ENCODE measurements around the gene PPP1R1C. TPM values are rescaled to one million over a fixed set of nuclear protein-coding genes. Genes with fewer than 3 reads are reported as not detected.
"Not testable (repeated sequence)": the region's sequence is repeated elsewhere in the genome, so short reads cannot be mapped to it uniquely, and the experiment has no call there.

Gene PPP1R1C
- total RNA-seq, 1 experiment from 2014 or later: 1.3 TPM

GRCh38 chr2:181955866-181956265, 29.8 kb upstream of the PPP1R1C start:
- H3K36me3 ChIP-seq (replicated peaks; ENCODE audit: control insufficient read depth, insufficient read depth, low read length): not testable (repeated sequence)

GRCh38 chr2:181957668-181958067, 28.0 kb upstream of the PPP1R1C start:
- Histone ChIP-seq H3K4me3 (ENCODE audit: insufficient read depth, low read depth, low read length) (no peak overlapping the region), H3K27me3 (ENCODE audit: control insufficient read depth, insufficient read depth, low read length) (no peaks in the 10 kb centered on the region), H3K36me3 (replicated peaks; ENCODE audit: control insufficient read depth, insufficient read depth, low read length) (no peaks in the 10 kb centered on the region)
- no peak for DNase-seq

More at GRCh38 chr2:181955866-181956265, 29.8 kb upstream of the PPP1R1C start:
- not testable (repeated sequence) for H3K27me3 ChIP-seq (ENCODE audit: control insufficient read depth, insufficient read depth, low read length); DNase-seq; H3K4me3 ChIP-seq (ENCODE audit: insufficient read depth, low read depth, low read length)

GRCh38 chr2:181958726-181959125, 26.9 kb upstream of the PPP1R1C start:
- no peaks in the 10 kb centered on the region for H3K36me3 ChIP-seq (replicated peaks; ENCODE audit: control insufficient read depth, insufficient read depth, low read length)
- H3K4me3 ChIP-seq (ENCODE audit: insufficient read depth, low read depth, low read length): no peak overlapping the region
- DNase-seq: no peak
- no peaks in the 10 kb centered on the region for H3K27me3 ChIP-seq (ENCODE audit: control insufficient read depth, insufficient read depth, low read length)

- Histone ChIP-seq H3K27me3 (ENCODE audit: control insufficient read depth, insufficient read depth, low read length) (no peaks in the 10 kb centered on the region), H3K36me3 (replicated peaks; ENCODE audit: control insufficient read depth, insufficient read depth, low read length) (no peaks in the 10 kb centered on the region), H3K4me3 (ENCODE audit: insufficient read depth, low read depth, low read length) (no peak overlapping the region)
- no peak for DNase-seq
Observed at GRCh38 chr2:181959508-181959907, 26.1 kb upstream of the PPP1R1C start.

GRCh38 chr2:181961167-181961566, 24.5 kb upstream of the PPP1R1C start:
- H3K4me3 ChIP-seq (ENCODE audit: insufficient read depth, low read depth, low read length); H3K27me3 ChIP-seq (ENCODE audit: control insufficient read depth, insufficient read depth, low read length); DNase-seq; H3K36me3 ChIP-seq (replicated peaks; ENCODE audit: control insufficient read depth, insufficient read depth, low read length): not testable (repeated sequence)

- Histone ChIP-seq H3K36me3 (replicated peaks; ENCODE audit: control insufficient read depth, insufficient read depth, low read length) (no peaks in the 10 kb centered on the region), H3K4me3 (ENCODE audit: insufficient read depth, low read depth, low read length) (no peak overlapping the region), H3K27me3 (ENCODE audit: control insufficient read depth, insufficient read depth, low read length) (no peaks in the 10 kb centered on the region)
- DNase-seq: no peak
Observed at GRCh38 chr2:181962142-181962541, 23.5 kb upstream of the PPP1R1C start.

GRCh38 chr2:181970160-181970794, 15.4 kb upstream of the PPP1R1C start:
- no peak for DNase-seq
- Histone ChIP-seq H3K4me3 (ENCODE audit: insufficient read depth, low read depth, low read length) (no peak overlapping the region), H3K27me3 (ENCODE audit: control insufficient read depth, insufficient read depth, low read length) (no peaks in the 10 kb centered on the region), H3K36me3 (replicated peaks; ENCODE audit: control insufficient read depth, insufficient read depth, low read length) (no peaks in the 10 kb centered on the region)

- no peaks in the 10 kb centered on the region for H3K27me3 ChIP-seq (ENCODE audit: control insufficient read depth, insufficient read depth, low read length)
- no peak for DNase-seq
- no peak overlapping the region for H3K4me3 ChIP-seq (ENCODE audit: insufficient read depth, low read depth, low read length)
- no peaks in the 10 kb centered on the region for H3K36me3 ChIP-seq (replicated peaks; ENCODE audit: control insufficient read depth, insufficient read depth, low read length)
Observed at GRCh38 chr2:181971032-181971431, 14.6 kb upstream of the PPP1R1C start.

- H3K4me3 ChIP-seq (ENCODE audit: insufficient read depth, low read depth, low read length): no peak overlapping the region
- DNase-seq: no peak
- no peaks in the 10 kb centered on the region for H3K27me3 ChIP-seq (ENCODE audit: control insufficient read depth, insufficient read depth, low read length)
- no peaks in the 10 kb centered on the region for H3K36me3 ChIP-seq (replicated peaks; ENCODE audit: control insufficient read depth, insufficient read depth, low read length)
Observed at GRCh38 chr2:181972431-181973170, 13.1 kb upstream of the PPP1R1C start.

GRCh38 chr2:181973171-181973783, 12.4 kb upstream of the PPP1R1C start:
- no peak overlapping the region for H3K4me3 ChIP-seq (ENCODE audit: insufficient read depth, low read depth, low read length)
- H3K27me3 ChIP-seq (ENCODE audit: control insufficient read depth, insufficient read depth, low read length): no peaks in the 10 kb centered on the region
- DNase-seq: no peak
- H3K36me3 ChIP-seq (replicated peaks; ENCODE audit: control insufficient read depth, insufficient read depth, low read length): no peaks in the 10 kb centered on the region

- Histone ChIP-seq H3K27me3 (ENCODE audit: control insufficient read depth, insufficient read depth, low read length) (no peaks in the 10 kb centered on the region), H3K4me3 (ENCODE audit: insufficient read depth, low read depth, low read length) (no peak overlapping the region), H3K36me3 (replicated peaks; ENCODE audit: control insufficient read depth, insufficient read depth, low read length) (no peaks in the 10 kb centered on the region)
- no peak for DNase-seq
Observed at GRCh38 chr2:181977661-181978350, 7.8 kb upstream of the PPP1R1C start.

- Histone ChIP-seq H3K36me3 (replicated peaks; ENCODE audit: control insufficient read depth, insufficient read depth, low read length) (no peaks in the 10 kb centered on the region), H3K4me3 (ENCODE audit: insufficient read depth, low read depth, low read length) (no peak overlapping the region), H3K27me3 (ENCODE audit: control insufficient read depth, insufficient read depth, low read length) (no peaks in the 10 kb centered on the region)
- DNase-seq: no peak
Observed at GRCh38 chr2:181978351-181979150, 7.1 kb upstream of the PPP1R1C start.

- Histone ChIP-seq H3K4me3 (ENCODE audit: insufficient read depth, low read depth, low read length) (no peak overlapping the region), H3K36me3 (replicated peaks; ENCODE audit: control insufficient read depth, insufficient read depth, low read length) (no peaks in the 10 kb centered on the region), H3K27me3 (ENCODE audit: control insufficient read depth, insufficient read depth, low read length) (no peaks in the 10 kb centered on the region)
- DNase-seq: no peak
Observed at GRCh38 chr2:181984060-181984459, 1.6 kb upstream of the PPP1R1C start.
